Left ventricle myocardium inferior (tissue), 1 donor: ENCODE measurements around the gene SPNS2. TPM values are rescaled to one million over a fixed set of nuclear protein-coding genes. Genes with fewer than 3 reads are reported as not detected.

Source experiments
- DNase-seq: peaks from one replicate; pipeline ENCODE4 v3.0.0-alpha.2; 2020
- H3K27ac ChIP-seq: fragments of 200-600 bp; replicated peaks from 2 replicates; pipeline ENCODE4 v1.8.0; 2021
- H3K27me3 ChIP-seq: fragments of 200-600 bp; 2 replicates; pipeline ENCODE4 v1.8.0; 2021; ENCODE audit warnings: low read depth
- H3K36me3 ChIP-seq: fragments of 200-600 bp; 2 replicates; pipeline ENCODE4 v1.8.0; 2021
- H3K4me1 ChIP-seq: fragments of 200-600 bp; 2 replicates; pipeline ENCODE4 v1.8.0; 2021
- H3K4me3 ChIP-seq: fragments of 200-600 bp; 2 replicates; pipeline ENCODE4 v1.8.0; 2021; ENCODE audit warnings: mild to moderate bottlenecking, moderate library complexity
- H3K9me3 ChIP-seq: fragments of 200-600 bp; replicated peaks from 2 replicates; pipeline ENCODE4 v1.8.0; 2021
- intact Hi-C: fragments of 100-400 bp; cut with micrococcal nuclease; formaldehyde crosslinking; loops from one replicate; pipeline ENCODE4 v1.11.0; 2022
- total RNA-seq: library from RNA; stranded (reverse); fragmentation: NEBNext Ultra II Directional; extraction: Animal tissue kit (Norgen Biotek cat#: 25700); gene quantifications from one replicate; pipeline ENCODE4 v1.2.1, GENCODE V29; 2021
- TF ChIP-seq, protein P1 (sequence below): fragments of 200-600 bp; IDR thresholded peaks from 2 replicates; pipeline ENCODE4 v1.8.0; 2021; ENCODE audit warnings: antibody characterized with exemption, mild to moderate bottlenecking, borderline replicate concordance
- donor health status: DM: no; HTN: yes; CAD: no; lungs with severe emphysema.

Gene SPNS2
- total RNA-seq, 1 donor from 2014 or later = 11.2 TPM

DNA sequence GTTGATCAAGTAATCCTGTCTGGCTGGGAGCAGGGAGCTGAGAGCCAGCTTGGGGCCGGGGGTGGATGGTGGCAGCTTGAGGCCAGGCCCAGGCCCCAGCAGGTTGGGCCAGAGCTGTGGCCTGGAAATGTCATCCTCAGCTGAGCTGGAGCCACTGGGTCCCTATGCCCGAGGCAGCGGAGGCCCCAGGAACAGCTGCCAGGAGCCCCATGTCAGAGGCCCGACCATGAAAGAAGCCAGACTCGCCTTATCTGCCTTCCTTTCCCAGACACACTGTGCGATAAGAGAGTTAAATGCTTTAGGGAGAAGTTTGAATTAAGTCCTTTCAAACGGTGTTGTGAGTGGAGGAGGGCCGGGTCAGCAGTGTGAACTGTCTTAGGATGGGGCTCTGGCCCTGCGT is 89.1 kb downstream of the SPNS2 start:
- Histone ChIP-seq H3K27ac (peak overlapping the region; percentile 93), H3K4me1 (peaks cover 89% of the 10 kb centered on the region), H3K36me3 (no peaks in the 10 kb centered on the region), H3K27me3 (peaks cover 26% of the 10 kb centered on the region), H3K9me3 (no peaks in the 10 kb centered on the region), H3K4me3 (peak overlapping the region; percentile 72)
- intact Hi-C loops = no loop called here
- DNase-seq = peak; percentile 60
- TF ChIP-seq, protein P1, sequence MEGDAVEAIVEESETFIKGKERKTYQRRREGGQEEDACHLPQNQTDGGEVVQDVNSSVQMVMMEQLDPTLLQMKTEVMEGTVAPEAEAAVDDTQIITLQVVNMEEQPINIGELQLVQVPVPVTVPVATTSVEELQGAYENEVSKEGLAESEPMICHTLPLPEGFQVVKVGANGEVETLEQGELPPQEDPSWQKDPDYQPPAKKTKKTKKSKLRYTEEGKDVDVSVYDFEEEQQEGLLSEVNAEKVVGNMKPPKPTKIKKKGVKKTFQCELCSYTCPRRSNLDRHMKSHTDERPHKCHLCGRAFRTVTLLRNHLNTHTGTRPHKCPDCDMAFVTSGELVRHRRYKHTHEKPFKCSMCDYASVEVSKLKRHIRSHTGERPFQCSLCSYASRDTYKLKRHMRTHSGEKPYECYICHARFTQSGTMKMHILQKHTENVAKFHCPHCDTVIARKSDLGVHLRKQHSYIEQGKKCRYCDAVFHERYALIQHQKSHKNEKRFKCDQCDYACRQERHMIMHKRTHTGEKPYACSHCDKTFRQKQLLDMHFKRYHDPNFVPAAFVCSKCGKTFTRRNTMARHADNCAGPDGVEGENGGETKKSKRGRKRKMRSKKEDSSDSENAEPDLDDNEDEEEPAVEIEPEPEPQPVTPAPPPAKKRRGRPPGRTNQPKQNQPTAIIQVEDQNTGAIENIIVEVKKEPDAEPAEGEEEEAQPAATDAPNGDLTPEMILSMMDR = no peak

DNA sequence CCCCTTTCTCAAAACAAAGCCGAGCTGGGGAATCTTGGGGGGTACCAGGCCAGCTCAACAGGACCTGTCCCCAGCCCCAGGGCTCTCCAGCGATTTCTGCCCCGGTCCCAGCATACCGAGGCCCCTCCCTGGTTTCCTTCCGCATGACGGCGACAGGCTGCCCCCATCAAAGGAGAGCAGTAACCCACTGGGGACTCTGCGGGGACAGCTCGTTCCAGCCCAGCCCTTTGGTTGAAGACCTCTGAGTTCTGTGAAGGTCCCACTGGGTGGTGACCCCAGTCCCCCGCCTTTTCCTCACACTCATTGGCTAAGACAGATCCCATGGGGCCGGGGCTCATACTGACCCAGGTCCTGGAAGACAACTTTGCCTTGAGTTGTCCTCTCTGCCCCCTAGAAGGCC is 89.7 kb downstream of the SPNS2 start:
- peak overlapping the region; percentile 72 for H3K4me3 ChIP-seq
- DNase-seq = peak; percentile 66
- H3K27ac ChIP-seq = peak overlapping the region; percentile 93
- no peaks in the 10 kb centered on the region for H3K36me3 ChIP-seq
- H3K4me1 ChIP-seq = peaks cover 88% of the 10 kb centered on the region
- intact Hi-C loops = no loop called here
- peaks cover 20% of the 10 kb centered on the region for H3K27me3 ChIP-seq
- H3K9me3 ChIP-seq = no peaks in the 10 kb centered on the region
- TF ChIP-seq, protein P1 = no peak

Other genes with a start within 250 kb of the SPNS2 start
- 22.9 TPM for gene ANKFY1, start 234.9 kb upstream of the SPNS2 start, total RNA-seq
- 92.8 TPM for gene UBE2G1, start 132.2 kb upstream of the SPNS2 start, total RNA-seq
- 1.7 TPM for gene SPNS3, start 64.9 kb upstream of the SPNS2 start, total RNA-seq
- gene MYBBP1A, start 56.5 kb downstream of the SPNS2 start, total RNA-seq = 21.3 TPM
- not detected for gene GGT6, start 61.7 kb downstream of the SPNS2 start, total RNA-seq
- gene SMTNL2, start 85.6 kb downstream of the SPNS2 start, total RNA-seq = 33.4 TPM
- gene ALOX15, start 142.8 kb downstream of the SPNS2 start, total RNA-seq = 0.33 TPM
- 37.1 TPM for gene PELP1, start 205.3 kb downstream of the SPNS2 start, total RNA-seq
- gene ARRB2, start 211.8 kb downstream of the SPNS2 start, total RNA-seq = 28.1 TPM
- 18.0 TPM for gene MED11, start 232.5 kb downstream of the SPNS2 start, total RNA-seq
- 0.08 TPM for gene ZMYND15, start 241.0 kb downstream of the SPNS2 start, total RNA-seq
- 3.1 TPM for gene CXCL16, start 241.0 kb downstream of the SPNS2 start, total RNA-seq